Heart left ventricle (tissue), 13 donors: ENCODE results near the gene TOMM20.

Experiments used
- CTCF ChIP-seq, 12 donors: fragments of 200-600 bp; sonication (generic) in 4 of 12; IDR thresholded peaks; one replicate each; pipeline versions ENCODE4 v1.5.0 to v1.8.0; 2018 to 2022; ENCODE audit warnings: antibody characterized with exemption in 12 of 12, mild to moderate bottlenecking in 5 of 12
- POLR2A ChIP-seq, 2 donors: fragments of 450-650 bp; IDR thresholded peaks; one replicate each; pipeline ENCODE4 v1.6.1; 2017; ENCODE audit warnings: antibody characterized with exemption in 2 of 2, mild to moderate bottlenecking in 2 of 2, moderate library complexity in 2 of 2
- donor health status: ischemic (EF 13 %, LVEDD 7.1; RV severe dilation, severe dysfunction).
- donor health status: DM: no; HTN: yes; CAD: no.
- donor health status: DM: no; HTN: no; CAD: no.
- donor health status: ischemic (EF 25% LVEDD 6.9; RV normal size, moderate dysfunction).
- donor health status: ischemic (EF 25% LVEDD 5.7; RV mildly dilated, moderate dysfunction).
- donor health status: ischemic (EF 35%, LVEDD 5.7; RV mildly dilated, moderate dysfunction).
- donor health status: nonischemic (EF 11% LVEDD 7.7; RV severe dilation, severe dysfunction).
- donor health status: DM: yes; HTN: yes; CAD: no.
- donor health status: PGD.
- donor health status: ischemic (EF 29% LVEDD 5.4; RV normal size, mild dysfunction).
- donor health status: nonischemic (EF 23%, LVEDD 6.1; RV moderate dilation, normal function).

DNA sequence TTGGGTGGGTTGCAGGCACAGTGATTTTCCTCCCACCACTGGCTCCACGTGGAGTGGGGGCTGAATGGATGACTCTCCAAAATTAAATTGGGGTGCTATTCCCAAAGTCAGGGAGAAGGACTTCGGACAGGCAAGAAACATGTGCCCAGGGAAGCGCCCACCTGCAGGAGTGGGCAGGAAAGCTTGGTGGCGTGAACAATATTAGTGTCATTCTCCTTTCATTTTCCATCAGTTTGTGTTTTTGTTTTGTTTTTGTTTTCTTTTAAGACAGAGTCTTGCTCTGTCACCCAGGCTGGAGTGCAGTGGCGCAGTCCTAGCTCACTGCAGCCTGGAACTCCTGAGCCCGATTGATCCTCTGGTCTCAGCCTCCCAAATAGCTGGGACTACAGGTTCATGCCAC is 30.1 kb downstream of the TOMM20 start:
- no peak for TF ChIP-seq CTCF (IDR thresholded peaks at IDR 0.05)
- TF ChIP-seq POLR2A (IDR thresholded peaks at IDR 0.05) = no peak
